DLD1 (cell line): ENCODE data around the gene KRT6A.

Experiments
- in situ Hi-C: cut with HindIII; loops from 2 replicates; pipeline ENCODE4 v1.10.0; 2017; ENCODE audit warnings: low sequenced_read_pairs

KRT6A gene

DNA sequence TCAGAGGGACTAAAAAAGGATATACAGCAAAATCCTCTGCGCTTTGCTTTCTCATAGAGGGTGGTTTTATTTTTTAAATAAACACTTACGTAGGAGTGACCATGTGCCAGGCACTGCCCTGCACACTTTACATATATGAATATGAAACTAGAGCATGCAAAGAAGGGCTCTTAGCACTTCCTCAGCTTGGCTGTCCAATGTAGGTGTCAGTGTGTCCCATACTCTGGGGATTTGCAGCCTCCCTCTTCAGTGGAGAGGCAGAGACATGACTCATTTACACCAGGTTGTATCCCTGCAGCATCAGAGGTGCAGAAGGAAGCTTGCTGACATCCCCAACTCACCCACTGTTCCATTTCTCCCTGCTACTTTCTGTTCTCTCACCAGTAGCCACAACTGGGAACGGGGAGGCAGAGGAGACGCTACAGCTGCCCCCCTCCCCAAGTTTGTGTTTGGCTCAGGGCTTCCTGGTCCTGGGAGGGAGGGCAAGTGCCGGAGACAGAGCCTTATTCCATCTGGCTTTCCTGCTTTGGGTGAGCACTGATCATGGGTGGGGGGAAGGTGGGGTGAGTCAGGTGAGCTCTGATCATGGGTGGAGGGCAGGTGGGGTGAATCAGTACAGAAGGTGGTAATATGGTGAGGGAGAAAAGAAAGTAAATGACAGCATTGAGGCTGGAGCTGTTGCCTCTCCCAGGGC is 32.0 kb upstream of the KRT6A start:
- in situ Hi-C loops, result no loop called here

- in situ Hi-C loops, result no loop called here
Measured at GRCh38 chr12:52524241-52524897, 31.3 kb upstream of the KRT6A start.

DNA sequence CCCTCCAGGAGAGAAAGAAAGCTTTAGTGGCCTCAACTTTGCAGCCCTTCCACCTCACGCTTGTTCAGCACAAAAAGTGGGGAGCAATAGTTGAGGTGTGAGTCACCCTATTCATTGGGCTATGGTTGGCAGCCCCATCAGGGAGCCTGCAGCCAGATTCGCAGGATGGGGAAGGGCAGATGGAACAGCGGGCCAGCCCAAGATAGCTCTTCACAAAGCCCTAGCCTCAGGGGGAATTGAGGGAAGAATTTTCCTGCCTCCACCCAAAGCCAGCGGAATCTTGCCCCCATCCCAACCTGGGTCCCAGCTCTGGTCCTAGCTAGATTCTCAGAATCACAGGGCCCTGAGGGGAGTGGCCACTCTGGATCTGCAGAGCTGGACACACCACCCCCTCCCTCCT is 30.8 kb upstream of the KRT6A start:
- in situ Hi-C loops, result no loop called here

DNA sequence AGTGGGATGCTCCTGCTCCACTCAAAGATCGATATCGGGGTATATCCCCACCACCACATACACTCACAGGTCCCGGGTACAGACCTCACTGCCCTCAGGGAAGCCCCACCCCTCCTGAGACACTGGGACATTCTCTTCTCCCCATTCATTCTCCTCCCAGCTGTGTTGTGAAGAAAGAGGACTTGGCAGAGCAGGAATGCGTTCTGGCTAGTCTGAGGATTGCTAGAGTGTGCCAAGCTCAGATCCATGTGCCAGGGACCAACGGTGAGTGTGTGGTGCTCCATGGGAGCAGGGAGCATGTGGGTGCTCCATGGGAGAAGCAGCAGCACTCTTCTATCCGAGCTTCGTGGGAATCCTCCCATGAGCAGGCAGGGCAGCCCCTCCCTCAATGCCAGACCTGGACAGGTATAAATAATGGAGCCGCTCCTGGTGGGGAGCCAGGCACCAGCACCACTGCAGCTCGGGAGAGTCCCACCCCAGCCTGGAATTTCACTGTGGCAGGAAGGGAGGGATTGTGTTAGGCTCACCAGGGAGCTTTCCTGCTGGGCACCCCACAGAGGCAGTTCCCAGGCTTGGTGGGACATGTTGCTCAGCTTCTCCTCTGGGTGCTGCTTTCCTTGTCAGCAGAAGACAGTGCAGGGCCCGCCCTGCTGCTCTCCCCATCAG is 29.4 kb upstream of the KRT6A start:
- in situ Hi-C loops, result no loop called here

GRCh38 chr12:52521568-52522266 is 28.7 kb upstream of the KRT6A start:
- in situ Hi-C loops, result no loop called here

- in situ Hi-C loops, result no loop called here
Measured at GRCh38 chr12:52521175-52521567, 28.1 kb upstream of the KRT6A start.

GRCh38 chr12:52519826-52520662 is 27.0 kb upstream of the KRT6A start, which contains the start of gene KRT5:
Gene KRT5, minus strand, starts transcription at chr12:52520394. Its CDS starts 98 bp downstream, at chr12:52520296.
- in situ Hi-C loops, result no loop called here

GRCh38 chr12:52519387-52519703 is 26.3 kb upstream of the KRT6A start:
- in situ Hi-C loops, result no loop called here

DNA sequence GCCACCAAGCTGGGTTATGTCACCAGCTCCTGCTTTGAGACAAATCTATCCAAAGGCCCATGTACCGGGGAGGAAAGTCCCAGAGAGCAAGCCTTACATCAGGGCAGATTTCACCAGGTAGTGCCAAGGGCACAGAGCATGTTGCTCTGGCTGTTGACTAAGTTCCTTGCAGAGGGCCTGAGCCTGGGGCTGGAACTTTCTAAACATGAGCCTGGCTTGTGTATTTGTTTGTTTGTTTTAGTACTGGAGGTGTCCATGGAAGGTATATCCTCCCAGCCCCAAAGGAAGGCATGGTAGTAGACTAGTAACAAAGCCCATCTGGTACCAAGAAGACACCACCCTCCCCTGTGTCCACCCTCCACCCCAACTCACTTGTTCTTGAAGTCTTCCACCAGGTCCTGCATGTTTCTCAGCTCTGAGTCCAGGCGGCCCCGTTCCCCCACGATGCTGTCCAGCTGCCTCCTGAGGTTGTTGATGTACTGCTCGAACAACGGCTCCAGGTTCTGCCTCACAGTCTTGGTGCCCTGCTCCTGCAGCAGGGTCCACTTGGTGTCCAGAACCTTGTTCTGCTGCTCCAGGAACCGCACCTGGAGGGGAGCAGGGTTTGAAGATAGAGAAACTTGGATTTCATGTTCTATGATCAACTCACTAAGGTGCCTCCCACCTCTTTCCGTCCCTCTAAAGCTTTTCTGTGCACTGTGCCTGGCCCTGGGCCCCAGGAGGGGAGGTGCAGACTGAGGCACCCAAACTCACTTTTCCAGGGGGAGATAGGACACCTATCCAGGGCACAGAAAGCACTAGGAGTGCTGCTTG is 25.7 kb upstream of the KRT6A start:
- in situ Hi-C loops, result no loop called here

- in situ Hi-C loops, result no loop called here
Measured at GRCh38 chr12:52517888-52518287, 24.8 kb upstream of the KRT6A start.

DNA sequence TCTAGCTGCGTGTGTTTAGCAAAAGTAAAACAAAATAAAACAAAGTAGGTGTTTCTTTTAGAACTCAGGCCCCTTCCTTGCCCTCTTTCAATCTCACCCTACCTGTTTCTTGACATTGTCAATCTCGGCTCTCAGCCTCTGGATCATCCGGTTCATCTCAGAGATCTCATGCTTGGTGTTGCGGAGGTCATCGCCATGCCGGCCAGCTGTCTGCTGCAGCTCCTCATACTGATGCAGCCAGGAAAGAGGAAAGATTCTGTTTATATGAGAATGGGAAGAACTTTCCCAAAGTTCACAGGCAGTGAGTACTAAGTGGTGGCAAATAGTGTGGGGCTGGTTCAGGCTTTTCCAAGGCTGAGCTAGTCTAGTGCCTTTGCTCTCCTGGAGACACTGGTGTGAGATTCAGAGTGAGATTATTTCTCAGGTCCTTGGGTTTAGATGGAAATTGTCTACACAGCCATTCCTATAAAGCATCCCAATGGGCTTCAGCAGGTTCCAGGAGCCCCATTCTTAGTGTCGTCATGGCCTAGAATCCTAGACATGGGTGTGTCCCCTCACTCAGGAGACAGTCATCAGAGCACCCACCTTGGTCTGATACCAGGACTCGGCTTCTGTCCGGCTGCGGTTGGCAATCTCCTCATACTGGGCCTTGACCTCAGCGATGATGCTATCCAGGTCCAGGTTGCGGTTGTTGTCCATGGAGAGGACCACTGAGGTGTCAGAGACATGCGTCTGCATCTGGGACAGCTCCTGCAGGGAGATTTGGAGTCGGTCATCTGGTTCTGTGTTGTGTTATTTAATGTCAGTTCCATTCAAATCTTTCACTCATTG is 24.2 kb upstream of the KRT6A start:
- in situ Hi-C loops, result no loop called here

DNA sequence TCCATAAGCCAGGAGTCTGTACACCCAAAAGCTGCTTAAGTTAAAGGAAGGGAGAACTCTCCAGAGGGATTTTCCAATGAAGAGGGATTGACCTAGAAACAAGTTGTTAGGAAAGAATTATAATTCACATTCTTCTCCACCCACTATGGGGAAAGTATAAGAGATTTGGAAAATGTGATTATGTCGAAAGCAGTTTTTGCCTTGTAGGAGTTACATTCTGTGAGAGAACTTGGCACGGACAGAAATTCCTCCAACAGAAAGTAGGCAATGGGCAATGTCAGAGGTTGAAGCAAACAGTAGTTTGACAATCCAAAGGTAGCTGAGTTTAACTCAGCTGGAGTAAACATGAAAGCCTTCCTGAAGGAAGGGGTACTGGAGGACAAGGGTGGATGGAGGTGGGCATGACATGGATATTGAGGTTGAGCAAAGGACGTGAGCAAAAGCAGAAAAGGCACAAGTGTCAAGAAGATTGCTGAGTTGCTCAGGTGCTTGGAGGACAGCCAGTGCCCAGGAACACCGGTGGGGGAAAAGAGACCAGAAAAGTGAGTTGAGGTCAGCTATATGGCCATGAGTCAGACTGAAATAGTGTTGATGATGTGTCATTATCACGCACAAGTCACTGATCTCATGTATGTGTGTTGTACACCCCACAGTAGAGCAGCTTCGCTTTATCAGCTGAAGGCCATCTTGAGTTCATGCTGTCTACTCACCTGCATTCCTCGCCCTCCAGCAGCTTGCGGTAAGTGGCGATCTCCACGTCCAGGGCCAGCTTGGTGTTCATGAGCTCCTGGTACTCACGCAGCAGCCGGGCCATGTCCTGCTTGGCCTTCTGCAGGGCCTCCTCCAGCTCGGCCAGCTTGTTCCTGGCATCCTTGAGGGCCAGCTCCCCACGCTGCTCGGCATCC is 23.1 kb upstream of the KRT6A start:
- in situ Hi-C loops, result no loop called here

DNA sequence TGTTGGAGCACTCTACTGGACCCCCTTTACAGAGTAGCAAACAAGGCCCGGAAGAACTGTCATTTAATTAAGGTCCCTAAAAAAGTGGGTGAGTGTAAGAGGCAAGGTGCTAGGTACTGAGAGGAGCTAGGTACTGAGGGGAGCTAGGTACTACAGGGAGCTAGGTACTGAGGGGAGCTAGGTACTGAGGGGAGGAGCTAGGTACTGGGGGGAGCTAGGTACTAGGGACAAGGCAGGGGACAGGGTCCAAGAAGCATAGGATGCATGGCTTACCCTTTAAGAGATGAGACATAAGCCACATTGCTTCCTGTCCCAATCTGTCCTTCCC is 22.2 kb upstream of the KRT6A start:
- in situ Hi-C loops, result no loop called here

- in situ Hi-C loops, result no loop called here
Measured at GRCh38 chr12:52514471-52515318, 21.6 kb upstream of the KRT6A start.

DNA sequence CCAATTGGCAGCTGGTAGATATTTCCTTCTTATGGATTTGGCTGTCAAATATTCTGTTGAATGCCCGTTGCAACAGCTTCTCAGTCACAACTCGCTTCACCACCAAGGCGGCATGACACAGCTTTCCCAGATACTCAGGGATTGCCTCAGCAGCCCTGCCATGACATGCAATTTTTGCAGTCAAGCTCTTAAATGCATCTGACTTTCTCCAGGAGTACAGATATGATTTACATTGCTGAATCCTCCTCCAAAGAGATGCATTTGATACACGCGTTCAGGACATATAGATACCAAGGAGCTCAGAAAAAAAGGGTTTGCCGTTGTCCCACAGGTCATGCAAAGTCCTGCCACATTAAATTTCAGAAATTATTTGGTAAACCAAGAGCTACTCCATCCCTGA is 20.7 kb upstream of the KRT6A start:
- in situ Hi-C loops, result no loop called here

- in situ Hi-C loops, result no loop called here
Measured at GRCh38 chr12:52508211-52508610, 15.2 kb upstream of the KRT6A start.
